Sigmoid colon (tissue), 7 donors: Measurements from ENCODE around the gene DAB2IP. TPM values are rescaled to one million over a fixed set of nuclear protein-coding genes. Genes with fewer than 3 reads are reported as not detected.

Experiments used
- DNase-seq: peaks from one replicate; pipeline ENCODE4 v3.0.0-alpha.2; 2019
- H3K27ac ChIP-seq, 4 donors: fragments of 200-600 bp; sonication (generic); one replicate each; pipeline ENCODE4 v1.5.1; 2016 to 2019; ENCODE audit warnings: mild to moderate bottlenecking in 1 of 4
- H3K27me3 ChIP-seq, 3 donors: fragments of 200-600 bp; sonication (generic); one replicate each; pipeline ENCODE4 v1.5.1; 2019; ENCODE audit warnings: mild to moderate bottlenecking in 1 of 3
- H3K36me3 ChIP-seq, 4 donors: fragments of 200-600 bp; sonication (generic); one replicate each; pipeline ENCODE4 v1.5.1; 2016 to 2019
- H3K4me1 ChIP-seq, 4 donors: fragments of 200-600 bp; sonication (generic); one replicate each; pipeline ENCODE4 v1.5.1; 2017 to 2019
- H3K4me3 ChIP-seq, 4 donors: fragments of 200-600 bp; sonication (generic); one replicate each; pipeline ENCODE4 v1.5.1; 2017 to 2019; ENCODE audit warnings: mild to moderate bottlenecking in 2 of 4, moderate library complexity in 1 of 4
- H3K9me3 ChIP-seq, 4 donors: fragments of 200-600 bp in 3 of 4; sonication (generic) in 3 of 4; one replicate each; pipeline versions ENCODE4 v1.5.1 to v1.6.1; 2013 to 2019
- CTCF ChIP-seq, 4 experiments: fragments of 450-650 bp in 3 of 4; fragments of 200-600 bp in 1 of 4; IDR thresholded peaks; one replicate each; pipeline ENCODE4 v1.5.1; 2016 to 2019; ENCODE audit warnings: antibody characterized with exemption in 4 of 4, mild to moderate bottlenecking in 3 of 4, moderate library complexity in 2 of 4
- EP300 ChIP-seq, 4 donors: sonication (generic); formaldehyde crosslinking; IDR thresholded peaks; one replicate each; pipeline ENCODE4 v1.6.1; 2017; ENCODE audit warnings: antibody characterized with exemption in 4 of 4
- POLR2A ChIP-seq, 2 donors: fragments of 450-650 bp; IDR thresholded peaks; one replicate each; pipeline ENCODE4 v1.6.1; 2016; ENCODE audit warnings: antibody characterized with exemption in 2 of 2, mild to moderate bottlenecking in 2 of 2, moderate library complexity in 2 of 2
- POLR2AphosphoS5 ChIP-seq, 4 donors: sonication (generic); formaldehyde crosslinking; IDR thresholded peaks; one replicate each; pipeline ENCODE4 v1.6.1; 2017; ENCODE audit warnings: antibody characterized with exemption in 4 of 4
- WGBS, 2 donors: extraction: QIAGEN DNeasy Blood & Tissue Kit; methylation state at CpG; one replicate each; pipeline ENCODE4 v1.1.7; 2013; 5-methylcytosine and 5-hydroxymethylcytosine counted together
- intact Hi-C: fragments of 100-400 bp; cut with DNase I; formaldehyde crosslinking; loops from one replicate; pipeline ENCODE4 v1.15.1; 2023
- polyA plus RNA-seq, 3 donors: library from polyadenylated mRNA; stranded (reverse); fragments of 200-250 nt; gene quantifications; one replicate each; pipeline ENCODE4 v1.2.3, GENCODE V29; 2013
- total RNA-seq, 4 donors: library from RNA; depleted of rRNA; stranded (reverse); fragments of >200 nt; gene quantifications; one replicate each; pipeline ENCODE4 v1.1.0, GENCODE V29; 2016
- donor health status: healthy with polysubstance abuse.
- donor health status: Bipolar disorder and iron deficiency.
- donor health status: healthy.

The DAB2IP gene
- total and polyA plus RNA-seq, 7 donors, result 20.1 to 52.4 (median 34.7) TPM

GRCh38 chr9:121718501-121718900, 67.1 kb downstream of the DAB2IP start:
- H3K36me3 ChIP-seq, result no peaks in the 10 kb centered on the region
- no peak overlapping the region for H3K4me3 ChIP-seq
- no peaks in the 10 kb centered on the region for H3K27me3 ChIP-seq
- H3K27ac ChIP-seq, result peak overlapping the region in 2 of 4 donors; percentile 1 to 48
- no peaks in the 10 kb centered on the region for H3K9me3 ChIP-seq
- WGBS, 2 donors, result 91 to 93% methylated on average over 6 of the region's 6 CpGs
- intact Hi-C loops, result no loop called here
- DNase-seq, result no peak
- H3K4me1 ChIP-seq, result peaks cover 0 to 79% (median 66%) of the 10 kb centered on the region in 4 donors
- TF ChIP-seq CTCF (IDR thresholded peaks at IDR 0.05) (no peak), POLR2AphosphoS5 (IDR thresholded peaks at IDR 0.05) (no peak), POLR2A (IDR thresholded peaks at IDR 0.05) (no peak)

- no peak for DNase-seq
- Histone ChIP-seq H3K27me3 (no peaks in the 10 kb centered on the region), H3K4me1 (peaks cover 0 to 92% (median 84%) of the 10 kb centered on the region in 4 donors), H3K4me3 (no peak overlapping the region), H3K27ac (peak overlapping the region; percentile 40 to 89 (median 70)), H3K9me3 (no peaks in the 10 kb centered on the region), H3K36me3 (no peaks in the 10 kb centered on the region)
- intact Hi-C loops, result no loop called here
- TF ChIP-seq CTCF (IDR thresholded peaks at IDR 0.05) (peak in 1 of 4 experiments; percentile 0), POLR2AphosphoS5 (IDR thresholded peaks at IDR 0.05) (no peak), POLR2A (IDR thresholded peaks at IDR 0.05) (no peak)
- 14 to 59% methylated on average over 7 of the region's 7 CpGs for WGBS, 2 donors
These were observed 69.0 kb downstream of the DAB2IP start for GRCh38 chr9:121720311-121721057.

GRCh38 chr9:121721058-121721350, 69.6 kb downstream of the DAB2IP start:
- no peak overlapping the region for H3K4me3 ChIP-seq
- TF ChIP-seq POLR2A (IDR thresholded peaks at IDR 0.05), result no peak
- peak in 1 of 4 experiments; percentile 4 for TF ChIP-seq CTCF (IDR thresholded peaks at IDR 0.05)
- intact Hi-C loops, result no loop called here
- peaks cover 0 to 94% (median 88%) of the 10 kb centered on the region in 4 donors for H3K4me1 ChIP-seq
- DNase-seq, result no peak
- H3K27me3 ChIP-seq, result no peaks in the 10 kb centered on the region
- H3K36me3 ChIP-seq, result no peaks in the 10 kb centered on the region
- 14 to 65% methylated on average over 1 of the region's 1 CpG for WGBS, 2 donors
- peak overlapping the region; percentile 40 to 89 (median 70) for H3K27ac ChIP-seq
- no peaks in the 10 kb centered on the region for H3K9me3 ChIP-seq

- Histone ChIP-seq H3K9me3 (no peaks in the 10 kb centered on the region), H3K27me3 (no peaks in the 10 kb centered on the region), H3K4me3 (no peak overlapping the region), H3K27ac (peak overlapping the region; percentile 40 to 89 (median 70)), H3K36me3 (no peaks in the 10 kb centered on the region), H3K4me1 (peaks cover 0 to 95% (median 89%) of the 10 kb centered on the region in 4 donors)
- 57 to 74% methylated on average over 7 of the region's 7 CpGs for WGBS, 2 donors
- TF ChIP-seq CTCF (IDR thresholded peaks at IDR 0.05), result no peak
- no peak for TF ChIP-seq EP300 (IDR thresholded peaks at IDR 0.05)
- peak in 2 of 4 donors; percentile 13 to 38 for TF ChIP-seq POLR2AphosphoS5 (IDR thresholded peaks at IDR 0.05)
- no peak for TF ChIP-seq POLR2A (IDR thresholded peaks at IDR 0.05)
- peak; percentile 86 for DNase-seq
- intact Hi-C loops, result no loop called here
These were observed 70.3 kb downstream of the DAB2IP start for GRCh38 chr9:121721770-121722169.
